ENCODE measurements around the gene SIRPA.

SIRPA gene

GRCh38 chr20:1887756-1888155, 7.5 kb upstream of the SIRPA start:
- TF ChIP-seq EZH2 (IDR thresholded peaks at IDR 0.05) (no peak), FOXP2 (optimal IDR thresholded peaks at IDR 0.05; ENCODE audit: control extremely low read depth, extremely low read length, insufficient read depth) (no peak), POLR2AphosphoS5 (IDR thresholded peaks at IDR 0.05; ENCODE audit: borderline replicate concordance, low read depth, low read length) (no peak)
- H3K27ac ChIP-seq = no peak overlapping the region
- H3K9me3 ChIP-seq (ENCODE audit: low read depth, low read length) = no peaks in the 10 kb centered on the region

GRCh38 chr20:1888796-1889463, 6.3 kb upstream of the SIRPA start:
- DNase-seq (ENCODE audit: low read depth, low spot score) = peak; percentile 53
- 0 out of 2 replicates have a peak overlapping the region, but pooled peaks have one; percentile 17 for H3K4me3 ChIP-seq
- no peak overlapping the region for H3K27ac ChIP-seq
- H3K9me3 ChIP-seq (ENCODE audit: low read depth, low read length) = no peaks in the 10 kb centered on the region
- H3K9ac ChIP-seq (ENCODE audit: insufficient read length) = no peak overlapping the region
- no peak for TF ChIP-seq FOXP2 (optimal IDR thresholded peaks at IDR 0.05; ENCODE audit: control extremely low read depth, extremely low read length, insufficient read depth)
- TF ChIP-seq EZH2 (IDR thresholded peaks at IDR 0.05) = no peak
- no peak for TF ChIP-seq POLR2AphosphoS5 (IDR thresholded peaks at IDR 0.05; ENCODE audit: borderline replicate concordance, low read depth, low read length)
- H3K36me3 ChIP-seq (ENCODE audit: insufficient read depth, low read length) = no peaks in the 10 kb centered on the region

More at GRCh38 chr20:1887756-1888155, 7.5 kb upstream of the SIRPA start:
- H3K9ac ChIP-seq (ENCODE audit: insufficient read length) = no peak overlapping the region
- DNase-seq (ENCODE audit: low read depth, low spot score) = no peak
- H3K36me3 ChIP-seq (ENCODE audit: insufficient read depth, low read length) = no peaks in the 10 kb centered on the region
- no peak overlapping the region; the same call in 1 of the 2 replicates for H3K4me3 ChIP-seq

- no peak overlapping the region for H3K4me3 ChIP-seq
- H3K9ac ChIP-seq (ENCODE audit: insufficient read length) = no peak overlapping the region
- TF ChIP-seq FOXP2 (optimal IDR thresholded peaks at IDR 0.05; ENCODE audit: control extremely low read depth, extremely low read length, insufficient read depth) = no peak
- no peak for TF ChIP-seq POLR2AphosphoS5 (IDR thresholded peaks at IDR 0.05; ENCODE audit: borderline replicate concordance, low read depth, low read length)
- no peak for TF ChIP-seq EZH2 (IDR thresholded peaks at IDR 0.05)
- no peaks in the 10 kb centered on the region for H3K9me3 ChIP-seq (ENCODE audit: low read depth, low read length)
- no peak overlapping the region for H3K27ac ChIP-seq
- H3K36me3 ChIP-seq (ENCODE audit: insufficient read depth, low read length) = no peaks in the 10 kb centered on the region
- no peak for DNase-seq (ENCODE audit: low read depth, low spot score)
These were observed 4.5 kb upstream of the SIRPA start for GRCh38 chr20:1890469-1891262.

GRCh38 chr20:1891263-1892118, 3.7 kb upstream of the SIRPA start:
- no peak overlapping the region for H3K27ac ChIP-seq
- no peak for DNase-seq (ENCODE audit: low read depth, low spot score)

DNA sequence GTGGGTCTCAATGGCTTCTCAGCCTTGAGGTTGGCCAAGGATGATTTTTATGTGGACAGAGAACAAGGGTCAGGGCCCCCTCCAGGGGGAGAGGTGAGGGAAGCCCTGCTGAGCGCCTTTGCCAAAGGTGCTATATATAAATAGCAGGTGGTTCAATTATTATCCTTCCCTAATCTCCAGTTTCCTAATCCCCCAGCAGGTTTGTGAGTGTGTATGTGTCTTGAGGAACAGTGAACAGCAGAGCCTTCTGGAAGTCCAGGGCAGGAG, 3.2 kb upstream of the SIRPA start:
- no peaks in the 10 kb centered on the region for H3K9me3 ChIP-seq (ENCODE audit: low read depth, low read length)
- TF ChIP-seq POLR2AphosphoS5 (IDR thresholded peaks at IDR 0.05; ENCODE audit: borderline replicate concordance, low read depth, low read length) (no peak), EZH2 (IDR thresholded peaks at IDR 0.05) (no peak), FOXP2 (optimal IDR thresholded peaks at IDR 0.05; ENCODE audit: control extremely low read depth, extremely low read length, insufficient read depth) (no peak)
- DNase-seq (ENCODE audit: low read depth, low spot score) = no peak
- no peaks in the 10 kb centered on the region for H3K36me3 ChIP-seq (ENCODE audit: insufficient read depth, low read length)
- no peak overlapping the region for H3K9ac ChIP-seq (ENCODE audit: insufficient read length)
- H3K27ac ChIP-seq = no peak overlapping the region
- H3K4me3 ChIP-seq = no peak overlapping the region

More at GRCh38 chr20:1891263-1892118, 3.7 kb upstream of the SIRPA start:
- H3K4me3 ChIP-seq = no peak overlapping the region
- TF ChIP-seq POLR2AphosphoS5 (IDR thresholded peaks at IDR 0.05; ENCODE audit: borderline replicate concordance, low read depth, low read length) (no peak), FOXP2 (optimal IDR thresholded peaks at IDR 0.05; ENCODE audit: control extremely low read depth, extremely low read length, insufficient read depth) (no peak), EZH2 (IDR thresholded peaks at IDR 0.05) (no peak)
- no peak overlapping the region for H3K9ac ChIP-seq (ENCODE audit: insufficient read length)
- H3K9me3 ChIP-seq (ENCODE audit: low read depth, low read length) = no peaks in the 10 kb centered on the region
- no peaks in the 10 kb centered on the region for H3K36me3 ChIP-seq (ENCODE audit: insufficient read depth, low read length)

DNA sequence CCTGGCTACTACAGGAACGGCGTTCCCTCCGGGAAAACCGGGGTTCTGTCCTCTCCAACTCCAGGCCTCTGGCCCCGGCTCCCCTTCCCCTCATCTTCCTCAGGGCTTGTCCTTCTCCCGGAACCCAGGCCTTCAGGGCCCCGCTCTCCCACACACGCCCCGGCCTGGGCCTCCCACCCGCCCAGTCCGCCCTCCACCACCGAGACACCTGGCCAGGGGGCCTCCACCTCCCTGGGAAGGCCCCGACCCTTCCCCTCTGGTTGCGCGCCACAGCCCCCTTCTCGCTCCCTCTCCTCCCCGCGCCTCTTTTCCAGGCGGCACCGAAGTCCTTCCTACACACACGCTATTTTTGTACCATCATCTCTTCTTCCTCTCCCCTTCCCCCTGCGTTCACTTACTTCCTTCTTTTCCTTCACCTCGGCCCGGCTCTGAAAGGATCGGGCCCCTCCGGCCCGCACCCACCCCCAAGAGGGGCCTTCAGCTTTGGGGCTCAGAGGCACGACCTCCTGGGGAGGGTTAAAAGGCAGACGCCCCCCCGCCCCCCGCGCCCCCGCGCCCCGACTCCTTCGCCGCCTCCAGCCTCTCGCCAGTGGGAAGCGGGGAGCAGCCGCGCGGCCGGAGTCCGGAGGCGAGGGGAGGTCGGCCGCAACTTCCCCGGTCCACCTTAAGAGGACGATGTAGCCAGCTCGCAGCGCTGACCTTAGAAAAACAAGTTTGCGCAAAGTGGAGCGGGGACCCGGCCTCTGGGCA, 1.3 kb upstream of the SIRPA start:
- DNase-seq (ENCODE audit: low read depth, low spot score) = no peak
- TF ChIP-seq POLR2AphosphoS5 (IDR thresholded peaks at IDR 0.05; ENCODE audit: borderline replicate concordance, low read depth, low read length) = no peak
- TF ChIP-seq EZH2 (IDR thresholded peaks at IDR 0.05) = no peak
- no peak for TF ChIP-seq FOXP2 (optimal IDR thresholded peaks at IDR 0.05; ENCODE audit: control extremely low read depth, extremely low read length, insufficient read depth)
- Histone ChIP-seq H3K36me3 (ENCODE audit: insufficient read depth, low read length) (no peaks in the 10 kb centered on the region; the same call in 1 of the 2 replicates), H3K27ac (peak overlapping the region; percentile 71), H3K4me3 (peak overlapping the region; percentile 84), H3K9me3 (ENCODE audit: low read depth, low read length) (no peaks in the 10 kb centered on the region), H3K9ac (ENCODE audit: insufficient read length) (peak overlapping the region; percentile 91)

DNA sequence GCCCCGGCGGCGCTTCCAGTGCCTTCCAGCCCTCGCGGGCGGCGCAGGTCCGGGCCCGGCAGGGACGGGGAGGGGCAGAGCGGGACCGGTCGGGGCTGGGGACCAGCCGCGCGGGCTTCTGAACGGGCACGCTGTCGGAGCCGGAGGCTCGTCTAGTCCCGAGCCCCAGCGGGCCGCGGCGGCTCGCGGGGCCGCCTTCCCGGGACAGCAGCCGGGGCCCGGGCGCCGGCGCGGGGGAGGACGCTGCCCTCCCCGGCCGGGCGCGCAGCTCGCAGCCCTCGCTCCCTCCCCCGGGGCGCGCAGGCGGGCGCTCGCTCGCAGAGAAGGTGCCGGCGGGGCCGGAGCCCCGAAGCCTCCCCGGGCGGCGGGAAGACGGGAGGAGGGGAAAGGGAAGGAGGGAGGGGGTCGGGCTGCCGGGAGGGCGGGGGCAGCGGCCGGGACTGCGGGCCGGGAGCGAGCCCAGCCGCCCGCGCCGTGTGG, 696 bp upstream of the SIRPA start:
- DNase-seq (ENCODE audit: low read depth, low spot score) = no peak
- H3K4me3 ChIP-seq = peak overlapping the region; percentile 84
- H3K36me3 ChIP-seq (ENCODE audit: insufficient read depth, low read length) = no peaks in the 10 kb centered on the region; the same call in 1 of the 2 replicates
- peak overlapping the region; percentile 71 for H3K27ac ChIP-seq
- peak overlapping the region; percentile 91 for H3K9ac ChIP-seq (ENCODE audit: insufficient read length)
- TF ChIP-seq FOXP2 (optimal IDR thresholded peaks at IDR 0.05; ENCODE audit: control extremely low read depth, extremely low read length, insufficient read depth) (no peak), EZH2 (IDR thresholded peaks at IDR 0.05) (no peak), POLR2AphosphoS5 (IDR thresholded peaks at IDR 0.05; ENCODE audit: borderline replicate concordance, low read depth, low read length) (no peak)
- H3K9me3 ChIP-seq (ENCODE audit: low read depth, low read length) = no peaks in the 10 kb centered on the region
